Testis (tissue), 2 donors: ENCODE measurements around the gene ZNF185.

ENCODE experiments used
- POLR2A ChIP-seq: fragments of 450-650 bp; IDR thresholded peaks from one replicate; pipeline ENCODE4 v1.6.1; 2017; ENCODE audit warnings: antibody characterized with exemption, mild to moderate bottlenecking, moderate library complexity
- TF ChIP-seq, protein P1 (sequence below), 3 experiments: fragments of 450-650 bp in 2 of 3; fragments of 200-600 bp in 1 of 3; sonication (generic) in 1 of 3; IDR thresholded peaks; one replicate each; pipeline ENCODE4 v1.5.1; 2016 to 2019; ENCODE audit warnings: antibody characterized with exemption in 3 of 3, mild to moderate bottlenecking in 2 of 3, moderate library complexity in 1 of 3

DNA sequence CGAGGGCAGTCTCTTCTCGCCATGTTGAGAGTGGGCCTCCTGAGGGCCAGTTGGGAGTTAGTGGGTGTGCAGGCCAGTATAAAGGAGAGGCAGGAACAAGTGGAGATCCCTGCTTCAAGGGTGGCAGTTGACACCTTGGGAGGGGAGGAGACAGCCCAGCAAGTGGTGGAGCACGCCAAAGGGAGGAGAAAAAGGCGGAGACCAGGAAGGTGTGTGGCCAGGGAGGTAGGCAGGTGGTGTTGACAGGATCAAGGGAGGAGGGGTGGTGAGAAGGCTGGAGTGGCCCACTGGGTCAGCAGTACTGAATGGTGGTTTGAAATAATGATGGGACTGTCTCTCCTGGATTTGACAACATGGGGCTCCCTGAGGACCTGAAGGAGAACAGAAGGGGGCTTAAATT is 32.6 kb downstream of the ZNF185 start:
- TF ChIP-seq, protein P1, sequence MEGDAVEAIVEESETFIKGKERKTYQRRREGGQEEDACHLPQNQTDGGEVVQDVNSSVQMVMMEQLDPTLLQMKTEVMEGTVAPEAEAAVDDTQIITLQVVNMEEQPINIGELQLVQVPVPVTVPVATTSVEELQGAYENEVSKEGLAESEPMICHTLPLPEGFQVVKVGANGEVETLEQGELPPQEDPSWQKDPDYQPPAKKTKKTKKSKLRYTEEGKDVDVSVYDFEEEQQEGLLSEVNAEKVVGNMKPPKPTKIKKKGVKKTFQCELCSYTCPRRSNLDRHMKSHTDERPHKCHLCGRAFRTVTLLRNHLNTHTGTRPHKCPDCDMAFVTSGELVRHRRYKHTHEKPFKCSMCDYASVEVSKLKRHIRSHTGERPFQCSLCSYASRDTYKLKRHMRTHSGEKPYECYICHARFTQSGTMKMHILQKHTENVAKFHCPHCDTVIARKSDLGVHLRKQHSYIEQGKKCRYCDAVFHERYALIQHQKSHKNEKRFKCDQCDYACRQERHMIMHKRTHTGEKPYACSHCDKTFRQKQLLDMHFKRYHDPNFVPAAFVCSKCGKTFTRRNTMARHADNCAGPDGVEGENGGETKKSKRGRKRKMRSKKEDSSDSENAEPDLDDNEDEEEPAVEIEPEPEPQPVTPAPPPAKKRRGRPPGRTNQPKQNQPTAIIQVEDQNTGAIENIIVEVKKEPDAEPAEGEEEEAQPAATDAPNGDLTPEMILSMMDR (IDR thresholded peaks at IDR 0.05) = no peak
- no peak for TF ChIP-seq POLR2A
